Activated CD4-positive, alpha-beta T cell treated with anti-CD3 and anti-CD28 coated beads, Interleukin-10, Interleukin-2, amounts not matched to agents 100 ng/mL and 50 ng/mL, durations not matched to agents 16 hours and 8 hours (primary cell): ENCODE data around the gene TEAD3.
A peak's percentile ranks its signal among the peaks of the same experiment; 100 is the strongest.

Experiments
- DNase-seq: peaks from one replicate; pipeline ENCODE4 v3.0.0-alpha.2; 2020

Gene TEAD3

GRCh38 chr6:35490821-35491557, 5.9 kb downstream of the TEAD3 start:
- DNase-seq: no peak

DNA sequence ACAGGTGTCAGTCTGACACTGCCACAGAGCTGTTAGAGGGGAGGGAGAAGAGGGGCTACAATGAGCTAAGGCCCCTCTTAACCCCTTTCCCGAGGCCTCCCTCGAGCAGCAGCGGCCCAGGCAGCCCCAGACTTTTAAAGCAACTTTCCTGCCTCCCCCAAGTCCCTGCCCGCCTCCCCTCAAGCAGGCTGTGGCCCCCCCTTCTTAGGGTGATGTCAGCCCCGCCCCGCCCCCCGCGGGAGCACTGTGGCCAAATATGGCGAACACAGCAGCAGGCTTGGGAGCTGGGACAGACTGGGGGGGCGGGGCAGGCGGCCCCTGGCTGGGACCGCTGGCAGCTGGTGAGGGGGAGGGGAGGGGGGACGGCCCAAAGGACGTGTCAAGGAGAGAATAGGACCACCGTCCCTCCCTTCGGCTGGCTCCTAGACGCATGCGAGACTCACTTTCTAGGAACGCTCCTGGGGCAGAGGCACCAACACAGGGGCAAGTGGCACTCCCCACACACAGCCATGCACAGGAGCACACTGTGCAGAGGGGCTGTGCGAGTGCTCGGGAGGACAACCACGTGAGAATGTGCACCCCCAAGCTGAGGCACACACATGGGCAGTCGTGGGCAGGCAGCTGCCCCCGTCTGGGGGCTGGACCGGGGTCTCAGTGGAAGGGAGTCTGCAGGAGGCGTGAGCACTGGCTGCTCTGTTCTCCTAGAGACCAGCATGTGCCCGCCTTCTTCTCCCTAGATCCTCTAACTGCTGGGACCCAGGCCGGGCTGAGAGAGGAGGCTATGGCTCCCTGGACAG, 6.7 kb downstream of the TEAD3 start:
- no peak for DNase-seq

DNA sequence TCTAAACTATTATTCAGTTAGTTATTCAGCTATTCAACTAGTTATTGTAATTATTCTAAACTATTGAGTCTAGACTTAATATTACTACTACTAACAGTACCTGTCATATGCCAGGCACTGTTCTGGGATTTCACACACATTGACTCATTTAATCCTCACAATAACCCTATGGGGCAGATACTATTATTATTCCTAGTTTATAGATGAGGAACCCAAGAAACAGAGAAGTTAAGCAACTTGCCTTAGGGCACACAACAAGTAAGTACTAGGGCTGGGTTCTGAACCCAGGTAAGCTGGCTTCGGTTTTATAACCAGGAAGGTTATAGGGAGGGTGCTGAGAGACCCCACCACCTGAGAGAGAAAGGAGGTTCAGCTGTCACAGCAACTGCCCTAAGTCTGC, 7.8 kb downstream of the TEAD3 start:
- no peak for DNase-seq

DNA sequence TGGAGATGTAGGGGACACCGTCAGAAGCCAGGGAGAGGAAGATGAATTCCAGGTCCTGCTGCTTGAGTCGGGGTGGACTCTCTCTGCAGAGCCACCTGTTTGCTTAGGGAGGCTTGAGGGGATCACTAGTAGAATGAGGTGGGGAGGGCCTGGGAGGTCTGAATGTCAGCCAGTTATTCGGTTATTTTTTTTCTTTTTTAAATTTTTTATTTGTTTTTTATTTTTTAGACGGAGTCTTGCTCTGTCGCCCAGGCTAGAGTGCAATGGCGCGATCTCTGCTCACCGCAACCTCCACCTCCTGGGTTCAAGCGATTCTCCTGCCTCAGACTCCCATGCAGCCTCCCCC, 8.4 kb downstream of the TEAD3 start:
- DNase-seq: no peak

- no peak for DNase-seq
Observed at GRCh38 chr6:35487658-35488516, 9.0 kb downstream of the TEAD3 start.

DNA sequence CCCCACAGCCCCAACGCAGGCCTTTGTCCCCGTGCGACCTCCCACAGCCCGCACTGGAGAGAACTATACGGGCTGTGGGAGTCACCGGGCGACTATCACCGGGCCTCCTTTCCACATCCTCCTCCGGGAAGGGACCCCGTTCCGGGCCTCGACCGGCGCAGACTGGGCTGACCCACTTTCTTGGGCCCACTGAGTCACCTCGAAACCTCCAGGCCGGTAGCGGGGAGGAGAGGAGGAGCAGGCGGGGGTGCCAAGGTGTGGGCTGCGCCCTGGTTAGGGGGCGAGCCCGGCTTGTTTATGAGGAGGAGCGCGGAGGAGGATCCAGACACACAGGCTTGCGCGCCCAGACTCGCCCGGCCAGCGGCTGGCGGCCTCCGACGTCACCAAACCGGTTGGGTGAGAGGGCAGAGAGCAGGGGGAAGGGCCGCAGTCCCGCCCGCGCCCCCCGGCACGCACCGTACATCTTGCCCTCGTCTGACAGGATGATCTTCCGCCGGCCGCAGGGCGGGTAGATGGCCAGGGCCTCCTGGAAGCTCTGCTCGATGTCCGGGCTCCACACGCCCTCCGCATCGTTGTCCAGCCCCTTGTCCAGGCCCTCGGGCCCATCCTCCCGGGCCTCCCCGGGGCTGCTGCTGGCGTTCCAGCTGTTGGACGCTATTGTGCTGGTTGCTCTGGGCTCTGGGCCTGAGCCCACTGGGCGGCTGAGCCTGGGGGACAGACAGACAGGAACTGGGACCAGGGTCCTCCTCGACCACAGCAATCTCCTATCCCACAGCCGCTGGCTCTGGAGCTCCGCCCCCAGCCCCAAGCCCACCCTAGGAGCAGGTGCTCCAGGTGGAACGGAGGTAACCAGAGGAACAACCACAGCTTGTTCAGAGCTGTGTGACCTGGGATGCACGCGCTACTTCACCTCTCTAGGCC, 10.6 kb downstream of the TEAD3 start:
- DNase-seq: no peak

DNA sequence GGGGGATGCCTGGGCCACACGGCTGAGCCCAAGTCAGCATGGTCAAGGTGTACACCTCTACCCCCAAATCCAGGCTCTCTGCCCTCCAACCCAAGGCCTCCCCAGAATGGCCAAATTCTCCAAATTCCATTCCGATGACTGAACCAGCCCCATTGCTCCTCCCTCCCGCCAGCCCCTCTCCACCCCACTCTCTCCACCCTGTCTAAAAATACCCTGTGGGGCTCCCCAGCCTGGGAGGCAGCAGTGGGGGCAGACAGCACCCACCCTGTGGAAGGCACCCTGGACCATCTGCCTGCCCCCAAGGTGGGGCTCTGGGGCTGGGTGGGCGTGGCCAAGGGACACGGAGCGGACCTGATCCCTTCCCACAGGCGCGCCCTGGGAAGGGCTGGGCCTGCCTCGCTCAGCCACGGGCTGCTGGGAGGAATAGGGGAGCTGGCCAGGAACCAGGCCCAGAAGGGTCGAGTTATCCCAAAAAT, 11.4 kb downstream of the TEAD3 start:
- DNase-seq: no peak

DNA sequence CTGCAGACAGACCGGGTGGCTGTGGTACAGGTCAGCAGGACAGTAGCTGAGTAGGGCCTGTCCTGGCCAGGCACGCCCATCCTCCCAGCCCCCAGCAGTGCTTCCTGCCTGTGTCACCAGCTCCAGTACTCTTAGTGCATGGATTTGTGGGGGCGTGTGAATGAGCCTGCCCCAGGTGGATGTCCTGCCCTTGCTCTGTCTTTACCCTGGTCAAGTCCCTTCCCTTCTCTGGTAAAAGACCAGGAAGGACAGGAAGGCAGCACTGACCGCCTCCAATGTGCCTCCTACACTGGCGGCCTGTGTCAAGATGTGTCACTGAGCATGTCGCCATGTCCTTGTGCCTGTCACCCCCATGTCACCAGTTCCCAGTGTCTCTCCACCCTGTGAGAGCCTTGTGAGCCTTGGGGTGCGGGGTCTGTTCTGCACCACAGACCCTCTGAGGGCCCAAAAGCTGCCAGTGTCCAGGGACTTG, 11.9 kb downstream of the TEAD3 start:
- DNase-seq: no peak

- no peak for DNase-seq
Observed at GRCh38 chr6:35483893-35484645, 12.8 kb downstream of the TEAD3 start.

DNA sequence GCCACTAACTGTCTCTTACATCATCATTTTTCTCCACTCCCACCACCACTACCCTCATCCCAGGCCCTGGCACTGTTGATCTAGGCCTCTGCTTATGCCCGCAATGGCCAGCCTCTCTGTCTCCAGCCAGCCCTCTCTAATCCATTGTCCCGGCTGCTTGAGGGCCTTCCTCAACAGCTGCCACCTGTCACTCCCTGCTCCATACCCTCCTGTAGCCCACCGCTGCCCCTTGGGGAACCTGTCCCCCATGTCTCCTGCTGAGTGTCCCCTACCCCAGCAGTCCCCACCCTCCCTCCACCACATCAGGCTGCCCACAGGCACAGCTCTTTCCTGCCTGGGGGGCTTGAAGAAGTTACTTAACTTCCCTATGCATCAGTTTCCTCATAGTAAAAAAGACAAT, 13.4 kb downstream of the TEAD3 start:
- no peak for DNase-seq

DNA sequence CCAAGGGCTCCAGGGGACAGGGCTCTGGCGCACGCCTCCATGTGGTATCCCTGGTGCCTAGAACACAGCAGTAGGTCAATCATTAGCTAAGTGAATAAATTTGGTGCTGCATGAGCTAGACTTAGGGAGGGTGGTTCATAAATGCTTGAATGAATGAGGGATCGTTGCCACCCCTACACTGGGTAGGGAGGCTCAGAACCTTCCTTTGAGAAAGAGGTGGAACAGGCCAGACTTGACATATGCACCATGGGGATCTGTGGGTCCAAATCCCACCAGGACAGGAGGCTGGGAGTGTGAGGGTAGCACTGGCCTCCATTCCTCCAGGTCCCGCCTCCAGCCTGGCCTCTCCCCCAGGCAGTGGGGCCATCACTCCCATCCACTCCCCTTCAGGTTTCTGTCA, 13.8 kb downstream of the TEAD3 start:
- DNase-seq: no peak

- DNase-seq: no peak
Observed at GRCh38 chr6:35481226-35481625, 15.7 kb downstream of the TEAD3 start.

DNA sequence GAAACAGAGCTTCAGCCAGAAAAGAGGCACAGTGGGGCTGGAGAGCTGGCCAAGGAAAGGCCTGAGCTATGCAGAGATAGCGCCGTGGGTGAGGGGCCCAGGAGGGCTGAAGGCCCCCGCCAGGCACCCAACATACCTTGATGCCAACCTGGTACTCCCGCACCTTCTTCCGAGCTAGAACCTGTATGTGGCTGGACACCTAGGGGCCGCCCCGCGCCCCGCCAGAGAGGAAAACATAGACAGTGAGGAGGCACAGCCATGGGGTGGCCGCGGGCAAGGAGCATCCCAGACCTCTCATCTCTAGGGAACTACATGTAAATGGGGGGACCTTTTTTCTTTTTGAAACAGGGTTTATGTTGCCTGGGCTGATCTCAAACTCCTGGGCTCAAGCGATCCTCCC, 16.7 kb downstream of the TEAD3 start:
- no peak for DNase-seq

- no peak for DNase-seq
Observed at GRCh38 chr6:35478259-35478658, 18.6 kb downstream of the TEAD3 start.

DNA sequence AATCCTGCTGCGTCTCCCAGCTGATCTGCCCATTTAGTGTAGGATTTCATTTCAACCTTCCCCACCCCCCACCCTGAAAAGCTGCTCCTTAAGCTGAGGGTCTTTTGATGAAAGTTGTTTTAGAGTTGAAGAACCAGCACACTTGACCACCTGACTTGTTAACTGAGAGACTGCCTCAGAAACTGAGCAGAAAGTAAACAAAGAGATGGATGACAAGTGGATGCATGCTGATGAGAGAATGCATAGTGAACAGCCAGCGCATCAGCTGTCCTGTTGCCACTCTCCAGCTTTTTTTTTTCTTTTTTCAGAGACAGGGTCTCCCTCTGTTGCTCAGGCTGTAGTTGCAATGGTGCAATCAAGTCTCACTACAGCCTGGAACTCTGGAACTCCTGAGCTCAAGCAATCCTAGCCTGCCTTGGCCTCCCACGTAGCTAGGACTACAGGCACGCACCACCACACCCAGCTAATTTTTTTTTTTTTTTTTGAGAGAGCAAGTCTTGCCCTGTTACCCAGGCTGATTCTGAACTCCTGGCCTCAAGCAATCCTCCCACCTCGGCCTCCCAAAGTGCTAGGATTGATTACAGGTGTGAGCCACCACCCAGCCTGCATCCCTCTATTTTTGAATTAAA, 19.2 kb downstream of the TEAD3 start:
- DNase-seq: no peak

- DNase-seq: no peak
Observed at GRCh38 chr6:35477028-35477427, 19.9 kb downstream of the TEAD3 start.

DNA sequence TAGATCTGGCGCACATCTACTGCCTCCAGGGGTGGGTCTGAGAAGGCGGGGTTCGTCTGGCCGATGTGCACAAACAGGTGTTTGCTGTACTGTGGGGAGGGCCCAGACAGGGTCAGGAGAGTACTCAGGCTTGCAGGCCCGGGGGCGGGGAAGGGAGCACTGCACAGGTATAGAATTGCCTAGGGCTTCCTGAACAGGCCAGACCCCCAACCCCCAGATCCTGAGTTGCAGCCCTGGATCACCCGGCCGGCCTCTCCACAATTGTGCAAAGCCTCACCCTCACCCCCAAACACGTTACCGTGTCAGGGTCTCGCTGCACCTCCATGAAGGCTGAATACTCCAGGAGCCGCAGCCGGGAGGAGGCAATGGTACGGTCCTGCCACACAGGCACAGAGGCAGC, 20.9 kb downstream of the TEAD3 start:
- no peak for DNase-seq

GRCh38 chr6:35475573-35475972, 21.3 kb downstream of the TEAD3 start:
- no peak for DNase-seq

- peak; percentile 35 for DNase-seq
Observed at GRCh38 chr6:35474942-35475570, 21.8 kb downstream of the TEAD3 start.
